GM23248 (cell line): ENCODE results near the gene NEU4. TPM values are rescaled to one million over a fixed set of nuclear protein-coding genes. Genes with fewer than 3 reads are reported as not detected.

Experiments
- DNase-seq: peaks from one replicate; pipeline ENCODE4 v3.0.0-alpha.2; 2015
- H2AFZ ChIP-seq: fragments of 200-600 bp; sonication (generic); 2 replicates; pipeline ENCODE4 v1.6.1; 2016; ENCODE audit warnings: antibody characterized with exemption
- H3F3A ChIP-seq: fragments of 200-600 bp; sonication (generic); 2 replicates; pipeline ENCODE4 v1.6.1; 2016; ENCODE audit warnings: mild to moderate bottlenecking, antibody characterized with exemption, mixed run types; ENCODE audit not compliant: insufficient read depth
- H3K27ac ChIP-seq: fragments of 200-600 bp; sonication (generic); 2 replicates; pipeline ENCODE4 v1.5.1; 2016; ENCODE audit warnings: mild to moderate bottlenecking
- H3K27me3 ChIP-seq: fragments of 200-600 bp; sonication (generic); replicated peaks from 2 replicates; pipeline ENCODE4 v1.6.1; 2016; ENCODE audit warnings: mild to moderate bottlenecking; ENCODE audit not compliant: insufficient read depth
- H3K36me3 ChIP-seq: fragments of 200-600 bp; sonication (generic); 2 replicates; pipeline ENCODE4 v1.6.1; 2016; ENCODE audit warnings: low read depth, mild to moderate bottlenecking
- H3K4me1 ChIP-seq: fragments of 200-600 bp; sonication (generic); 2 replicates; pipeline ENCODE4 v1.6.1; 2016; ENCODE audit warnings: mild to moderate bottlenecking; ENCODE audit not compliant: insufficient read depth
- H3K4me2 ChIP-seq: fragments of 200-600 bp; sonication (generic); one replicate; pipeline ENCODE4 v1.6.1; 2016; ENCODE audit warnings: mild to moderate bottlenecking; ENCODE audit not compliant: unreplicated experiment
- H3K4me3 ChIP-seq: fragments of 200-600 bp; sonication (generic); 2 replicates; pipeline ENCODE4 v1.5.1; 2016; ENCODE audit warnings: mild to moderate bottlenecking
- H3K79me2 ChIP-seq: fragments of 200-600 bp; sonication (generic); 2 replicates; pipeline ENCODE4 v1.6.1; 2016; ENCODE audit warnings: mild to moderate bottlenecking; ENCODE audit not compliant: insufficient read depth
- H3K9ac ChIP-seq: fragments of 200-600 bp; sonication (generic); 2 replicates; pipeline ENCODE4 v1.6.1; 2016; ENCODE audit warnings: mild to moderate bottlenecking
- H3K9me2 ChIP-seq: fragments of 200-600 bp; sonication (generic); 2 replicates; pipeline ENCODE4 v1.6.1; 2016; ENCODE audit warnings: mixed run types, mild to moderate bottlenecking, moderate library complexity; ENCODE audit not compliant: insufficient read depth
- H3K9me3 ChIP-seq: fragments of 200-600 bp; sonication (generic); one replicate; pipeline ENCODE4 v1.6.1; 2017; ENCODE audit warnings: low read depth
- H4K20me1 ChIP-seq: fragments of 200-600 bp; sonication (generic); 2 replicates; pipeline ENCODE4 v1.6.0; 2016; ENCODE audit not compliant: insufficient read depth
- EZH2 ChIP-seq: fragments of 200-600 bp; sonication (generic); IDR thresholded peaks from 2 replicates; pipeline ENCODE4 v1.6.1; 2018; ENCODE audit warnings: antibody characterized with exemption, mild to moderate bottlenecking; ENCODE audit not compliant: insufficient read depth, poor library complexity, severe bottlenecking
- EZH2phosphoT487 ChIP-seq: fragments of 200-600 bp; sonication (generic); IDR thresholded peaks from 2 replicates; pipeline ENCODE4 v1.6.1; 2018; ENCODE audit warnings: antibody characterized with exemption, moderate library complexity, mild to moderate bottlenecking, low read depth; ENCODE audit not compliant: insufficient read depth
- WGBS, 2 experiments: methylation state at CpG; one replicate each; pipeline ENCODE4 v1.1.6; 2015 to 2017; ENCODE audit warnings: low lambda C conversion rate in 2 of 2, low coverage in 1 of 2; ENCODE audit errors: missing lambda C conversion rate in 2 of 2; 5-methylcytosine and 5-hydroxymethylcytosine counted together
- in situ Hi-C: fragments of 300-500 bp; cut with MboI; formaldehyde crosslinking; loops from 2 replicates; pipeline ENCODE4 v1.15.0; 2020
- polyA plus RNA-seq: library from polyadenylated mRNA; unstranded; fragments of >200 nt; fragmentation: Nextera tagmentation; extraction: Ambion mirVana; gene quantifications from 2 replicates; pipeline ENCODE4 v1.2.1, GENCODE V29; 2016
- total RNA-seq: library from RNA; depleted of rRNA; stranded (reverse); fragments of >200 nt; shearing (Covaris generic); gene quantifications from 2 replicates; pipeline ENCODE4 v1.2.3, GENCODE V29; 2014

Gene NEU4
- total and polyA plus RNA-seq, 2 experiments from 2014 or later = not detected

DNA sequence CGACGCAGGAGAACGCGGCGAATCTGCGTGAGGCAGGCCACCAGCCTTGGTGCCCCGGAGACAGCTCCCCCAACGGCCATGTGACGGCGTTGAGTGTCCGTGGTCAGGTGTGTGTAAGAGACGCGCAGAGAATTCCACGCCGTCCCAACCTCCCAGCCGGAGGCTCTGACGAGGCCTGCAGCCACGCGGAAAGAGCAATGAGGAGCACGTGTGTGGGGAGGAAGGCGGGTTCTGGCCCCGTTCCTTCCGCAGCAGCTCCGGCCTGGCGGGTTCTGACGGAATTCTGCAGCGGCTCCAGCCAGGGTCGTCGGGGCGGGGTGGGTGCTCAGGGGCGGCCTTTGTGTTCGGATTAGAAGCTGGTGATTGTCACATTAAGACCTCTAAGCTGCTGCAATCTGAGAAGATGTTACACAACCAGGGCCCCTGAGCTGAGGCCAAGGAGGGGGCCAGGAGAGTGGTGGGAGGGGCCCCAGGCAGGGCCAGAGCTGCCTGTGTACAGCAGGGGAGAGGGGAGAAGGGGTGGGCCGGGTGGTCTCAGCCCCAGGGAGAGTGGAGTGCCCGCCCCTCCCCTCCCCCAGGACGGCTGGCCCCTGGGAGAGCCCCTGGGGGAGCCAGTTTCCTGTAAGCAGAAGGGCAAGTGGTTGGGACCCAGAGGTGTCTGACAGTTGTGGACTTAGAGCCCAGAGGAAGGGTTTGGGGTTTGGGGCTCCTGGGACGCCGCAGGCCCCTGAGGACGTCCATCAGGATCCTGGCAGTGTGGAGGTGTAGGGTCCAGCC is 37.5 kb upstream of the NEU4 start:
- Histone ChIP-seq H3K9ac (peak overlapping the region; percentile 44), H3K4me2 (no peak overlapping the region), H3K36me3 (no peaks in the 10 kb centered on the region), H3K9me3 (no peaks in the 10 kb centered on the region), H3F3A (no peaks in the 10 kb centered on the region), H3K27ac (no peak overlapping the region), H3K9me2 (no peaks in the 10 kb centered on the region), H3K4me3 (no peak overlapping the region), H3K4me1 (peaks cover 10% of the 10 kb centered on the region), H3K79me2 (no peaks in the 10 kb centered on the region), H3K27me3 (no peaks in the 10 kb centered on the region), H2AFZ (no peak overlapping the region), H4K20me1 (no peaks in the 10 kb centered on the region)
- TF ChIP-seq EZH2 = no peak
- TF ChIP-seq EZH2phosphoT487 = no peak
- DNase-seq = peak; percentile 43
- 53 to 60% methylated on average over 33 to 38 of the region's 38 CpGs for WGBS, 2 experiments
- in situ Hi-C loops = no loop called here

DNA sequence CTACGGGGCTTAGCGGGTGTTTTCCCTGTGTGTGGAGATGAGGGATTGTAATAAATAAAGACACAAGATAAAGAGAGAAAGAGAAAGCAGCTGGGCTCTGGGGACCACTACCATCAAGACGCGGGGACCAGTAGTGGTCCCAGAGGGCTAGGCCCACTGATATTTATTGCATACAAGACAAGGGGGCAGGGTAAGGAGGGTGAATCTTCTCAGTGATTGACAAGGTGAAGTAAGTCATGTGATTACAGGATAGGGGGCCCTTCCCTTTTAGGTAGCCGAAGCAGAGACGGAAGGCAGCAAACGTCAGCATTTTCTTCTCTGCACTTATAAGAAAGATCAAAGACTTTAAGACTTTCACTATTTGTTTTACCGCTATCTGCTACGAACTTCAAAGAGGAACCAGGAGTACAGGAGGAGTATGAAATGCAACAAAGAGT is 36.9 kb upstream of the NEU4 start:
- no peak overlapping the region for H3K27ac ChIP-seq
- H3K4me2 ChIP-seq = no peak overlapping the region
- H3K79me2 ChIP-seq = no peaks in the 10 kb centered on the region
- WGBS, 2 experiments = 84 to 89% methylated on average over 9 of the region's 9 CpGs
- H3K9ac ChIP-seq = no peak overlapping the region
- H3F3A ChIP-seq = no peaks in the 10 kb centered on the region
- no peaks in the 10 kb centered on the region for H3K36me3 ChIP-seq
- H3K9me2 ChIP-seq = no peaks in the 10 kb centered on the region
- in situ Hi-C loops = no loop called here
- peaks cover 10% of the 10 kb centered on the region for H3K4me1 ChIP-seq
- no peaks in the 10 kb centered on the region for H3K27me3 ChIP-seq
- DNase-seq = no peak
- no peak for TF ChIP-seq EZH2
- TF ChIP-seq EZH2phosphoT487 = no peak
- no peak overlapping the region for H2AFZ ChIP-seq
- no peak overlapping the region for H3K4me3 ChIP-seq
- no peaks in the 10 kb centered on the region for H3K9me3 ChIP-seq
- H4K20me1 ChIP-seq = no peaks in the 10 kb centered on the region

DNA sequence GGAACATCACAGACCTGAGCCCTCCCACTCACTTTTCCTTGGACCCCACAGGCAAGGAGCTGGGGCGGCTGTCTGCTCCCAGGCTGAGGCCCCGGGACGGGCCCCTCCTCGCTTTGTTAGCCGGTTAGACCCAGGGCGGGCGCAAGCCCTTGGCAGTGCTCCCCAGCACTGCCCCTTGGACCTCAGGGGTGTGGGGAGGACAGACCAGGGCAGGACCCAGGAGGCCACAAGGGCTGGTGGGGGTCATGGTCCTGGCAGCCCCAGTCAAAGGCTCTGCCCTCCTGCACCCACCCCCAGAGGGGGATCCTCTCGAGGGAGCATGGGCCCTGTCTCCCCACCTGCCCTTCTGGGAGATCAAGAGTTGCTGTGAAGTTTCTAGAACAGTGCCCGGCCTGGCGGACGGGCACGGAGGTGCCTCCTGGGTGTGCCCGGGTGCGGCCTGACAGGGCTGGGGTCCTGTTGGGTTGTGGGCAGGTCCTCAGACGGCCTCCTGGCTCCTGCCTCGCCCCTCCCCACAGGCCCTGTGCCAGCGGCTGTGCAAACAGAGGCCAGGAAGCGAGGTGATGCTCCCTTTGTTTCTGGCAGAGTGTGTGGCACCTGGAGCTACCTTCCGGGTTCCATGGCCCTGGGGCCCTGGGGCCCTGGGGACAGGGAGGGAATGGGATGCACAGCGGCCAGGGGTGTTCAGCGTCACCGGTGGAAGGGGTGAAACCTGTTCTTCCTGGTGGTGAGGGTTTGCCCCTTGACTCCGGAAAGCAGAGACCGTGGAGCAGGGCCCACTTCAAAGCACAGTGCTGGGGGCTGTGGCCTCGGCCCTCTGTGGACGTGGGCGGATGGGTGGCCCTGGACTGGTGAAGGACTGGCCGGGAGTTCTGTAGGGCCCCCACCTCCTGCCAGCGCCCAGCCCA is 35.2 kb upstream of the NEU4 start:
- Histone ChIP-seq H4K20me1 (no peaks in the 10 kb centered on the region), H3K36me3 (no peaks in the 10 kb centered on the region), H2AFZ (no peak overlapping the region), H3K9me3 (no peaks in the 10 kb centered on the region), H3K4me1 (peaks cover 10% of the 10 kb centered on the region), H3F3A (no peaks in the 10 kb centered on the region), H3K27me3 (no peaks in the 10 kb centered on the region), H3K9me2 (no peaks in the 10 kb centered on the region), H3K79me2 (no peaks in the 10 kb centered on the region), H3K9ac (no peak overlapping the region), H3K4me3 (no peak overlapping the region), H3K4me2 (no peak overlapping the region), H3K27ac (no peak overlapping the region)
- TF ChIP-seq EZH2 (no peak), EZH2phosphoT487 (no peak)
- in situ Hi-C loops = no loop called here
- 77 to 78% methylated on average over 27 to 29 of the region's 29 CpGs for WGBS, 2 experiments
- no peak for DNase-seq

DNA sequence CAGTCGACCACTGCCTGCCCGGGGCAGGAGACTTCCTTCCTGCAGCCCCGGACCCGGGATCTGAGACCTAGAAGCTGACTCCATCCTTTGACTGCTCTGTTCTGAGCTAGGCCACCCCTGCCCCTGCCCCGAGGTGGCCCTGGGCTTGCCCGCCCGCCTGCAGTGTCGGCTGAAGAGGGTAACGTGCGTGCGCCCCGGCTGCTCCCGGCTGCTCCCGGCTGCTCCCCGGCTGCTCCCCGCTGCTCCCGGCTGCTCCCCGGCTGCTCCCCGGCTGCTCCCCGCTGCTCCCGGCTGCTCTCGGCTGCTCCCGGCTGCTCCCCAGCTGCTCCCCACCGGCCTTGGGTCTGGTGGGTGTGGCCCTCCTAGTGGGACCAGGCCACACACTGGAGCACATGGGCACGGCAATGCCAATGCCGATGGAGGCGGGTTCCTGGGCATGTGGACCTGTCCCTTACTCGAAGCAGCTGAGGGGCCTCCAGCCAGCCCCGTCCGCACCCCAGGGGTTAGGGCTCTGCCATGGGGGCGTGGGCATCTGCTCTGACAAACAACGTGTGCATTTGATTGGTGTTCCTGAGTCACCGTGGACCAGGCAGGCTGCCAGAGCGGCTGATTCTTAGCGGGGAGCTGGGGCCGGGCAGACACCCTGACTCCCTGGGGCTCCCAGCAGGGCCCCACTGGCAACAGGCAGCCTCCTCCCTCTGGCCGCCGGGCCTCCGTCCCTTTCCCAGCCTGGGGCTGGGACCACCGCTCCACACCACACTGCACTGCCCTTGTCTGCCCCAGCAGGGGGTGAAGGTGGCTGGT is 34.4 kb upstream of the NEU4 start:
- H2AFZ ChIP-seq = peak overlapping the region; percentile 45; the same call in 1 of the 2 replicates
- no peaks in the 10 kb centered on the region for H3K9me3 ChIP-seq
- no peaks in the 10 kb centered on the region for H3F3A ChIP-seq
- H3K4me3 ChIP-seq = no peak overlapping the region
- no peaks in the 10 kb centered on the region for H3K36me3 ChIP-seq
- TF ChIP-seq EZH2 (no peak), EZH2phosphoT487 (no peak)
- DNase-seq = peak; percentile 93
- peaks cover 10% of the 10 kb centered on the region for H3K4me1 ChIP-seq
- H3K27ac ChIP-seq = no peak overlapping the region
- H4K20me1 ChIP-seq = no peaks in the 10 kb centered on the region
- in situ Hi-C loops = no loop called here
- H3K9me2 ChIP-seq = no peaks in the 10 kb centered on the region
- no peaks in the 10 kb centered on the region for H3K79me2 ChIP-seq
- H3K27me3 ChIP-seq = no peaks in the 10 kb centered on the region
- peak overlapping the region; percentile 70 for H3K4me2 ChIP-seq
- WGBS, 2 experiments = 23 to 30% methylated on average over 30 to 40 of the region's 40 CpGs
- peak overlapping the region; percentile 48 for H3K9ac ChIP-seq
